ENCODE data around the gene ABCC2. TPM values are rescaled to one million over a fixed set of nuclear protein-coding genes. Genes with fewer than 3 reads are reported as not detected.

ABCC2 gene
- total and polyA plus RNA-seq, 2 of the 4 experiments (the other 2 are of a cell fraction), result 0.21 to 0.36 TPM

DNA sequence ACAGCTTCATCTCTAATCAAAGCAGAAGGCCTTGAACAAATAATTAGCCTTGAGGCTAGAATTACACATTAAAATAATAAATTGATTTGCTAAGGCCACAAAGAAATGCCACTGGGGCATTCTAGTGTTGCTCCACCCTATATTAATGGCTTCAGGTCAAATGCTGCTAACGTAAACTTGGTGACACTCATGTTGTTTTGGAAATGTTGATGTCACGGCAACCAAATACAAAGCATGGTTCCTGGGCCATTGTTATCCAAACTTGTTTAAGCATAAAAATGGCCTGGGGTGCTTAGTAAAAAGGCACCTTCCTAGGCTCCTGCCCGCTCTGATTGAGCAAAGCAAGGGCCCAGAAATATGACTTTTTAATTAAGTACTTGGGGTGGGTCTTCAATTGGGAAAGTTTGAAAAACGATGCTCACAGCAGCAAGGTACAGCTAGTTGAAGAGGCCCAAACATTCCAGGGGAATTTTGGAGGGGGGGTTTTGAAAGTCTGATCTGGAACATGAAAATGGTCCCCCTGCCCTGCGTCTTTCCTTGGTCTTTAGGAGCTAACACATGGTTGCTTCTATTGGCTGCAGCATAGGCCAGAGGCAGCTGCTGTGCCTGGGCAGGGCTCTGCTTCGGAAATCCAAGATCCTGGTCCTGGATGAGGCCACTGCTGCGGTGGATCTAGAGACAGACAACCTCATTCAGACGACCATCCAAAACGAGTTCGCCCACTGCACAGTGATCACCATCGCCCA, 67.8 kb downstream of the ABCC2 start:
- ATAC-seq (ENCODE audit: low read depth), result no peak

More for the DNA sequence above, 67.8 kb downstream of the ABCC2 start:
- Histone ChIP-seq H4K91ac (ENCODE audit: insufficient read depth, low read depth, low read length) (no peak overlapping the region), H3K23ac (ENCODE audit: low read depth, low read length) (no peak overlapping the region), H4K20me1 (ENCODE audit: insufficient read depth, low read length) (no peaks in the 10 kb centered on the region), H3K9ac (ENCODE audit: low read depth, low read length) (no peak overlapping the region), H3K4me2 (ENCODE audit: low read depth, low read length) (no peak overlapping the region), H3K79me1 (ENCODE audit: low read depth in 1 of 2, low read length in 2 of 2) (no peaks in the 10 kb centered on the region), H3K36me3 (ENCODE audit: control insufficient read depth, insufficient read depth, low read length) (no peaks in the 10 kb centered on the region), H4K5ac (ENCODE audit: low read depth, low read length) (no peak overlapping the region), H4K8ac (ENCODE audit: low read depth in 2 of 2, low read length in 2 of 2) (no peak overlapping the region), H2BK15ac (ENCODE audit: low read depth, low read length) (no peak overlapping the region), H3K9me3 (ENCODE audit: control insufficient read depth, insufficient read depth, low read length) (no peaks in the 10 kb centered on the region), H3K4ac (ENCODE audit: low read depth, low read length) (no peak overlapping the region), H3K56ac (ENCODE audit: extremely low read depth, insufficient read depth, low read length) (no peak overlapping the region), H2AK5ac (ENCODE audit: low read depth, low read length) (peak overlapping the region; percentile 81; the same call in 1 of the 2 replicates), H2AFZ (replicated peaks; ENCODE audit: low read length, poor library complexity) (peak overlapping the region; percentile 37), H3K18ac (ENCODE audit: low read depth, low read length) (no peak overlapping the region), H2AK9ac (replicated peaks; ENCODE audit: low read depth, low read length, poor library complexity) (peak overlapping the region; percentile 7), H3K27me3 (ENCODE audit: control insufficient read depth, insufficient read depth, low read length) (no peaks in the 10 kb centered on the region), H3K14ac (replicated peaks; ENCODE audit: low read depth, low read length) (no peak overlapping the region), H3K27ac (ENCODE audit: insufficient read depth, low read length) (no peak overlapping the region), H3K4me1 (ENCODE audit: control insufficient read depth, insufficient read depth, low read length) (no peaks in the 10 kb centered on the region), H2BK20ac (ENCODE audit: low read depth, low read length) (no peak overlapping the region; the same call in 1 of the 2 replicates), H2BK120ac (ENCODE audit: low read depth, low read length) (no peak overlapping the region), H3K9me1 (ENCODE audit: insufficient read depth, low read length) (peaks cover 4% of the 10 kb centered on the region; the same call in 1 of the 2 replicates), H3K4me3 (ENCODE audit: insufficient read depth, low read depth, low read length) (no peak overlapping the region), H2BK5ac (ENCODE audit: low read depth, low read length, poor library complexity, severe bottlenecking) (no peak overlapping the region)
- DNase-seq, result no peak
- CTCF ChIA-PET, result interaction anchor here (0.5 to 1.1 kb wide), 5 partner anchors 16 to 196 kb away, joined by 3 to 7 read pairs (median 4); no protein-coding TSS in a partner anchor
- intact Hi-C loops (cut with micrococcal nuclease), result no loop called here
- in situ Hi-C loops (cut with MboI; ENCODE audit: low sequenced_read_pairs), result no loop called here
- 79% methylated on average over 6 of the region's 11 CpGs; no CpG with 5 or more reads in 1 of the 2 experiments for WGBS, 2 experiments (ENCODE audit: extremely low coverage in 2 of 2, insufficient read length in 1 of 2)
- dilution Hi-C loops (cut with HindIII; ENCODE audit: low sequenced_read_pairs, unreplicated experiment), result no loop called here
- TF ChIP-seq, protein P1, sequence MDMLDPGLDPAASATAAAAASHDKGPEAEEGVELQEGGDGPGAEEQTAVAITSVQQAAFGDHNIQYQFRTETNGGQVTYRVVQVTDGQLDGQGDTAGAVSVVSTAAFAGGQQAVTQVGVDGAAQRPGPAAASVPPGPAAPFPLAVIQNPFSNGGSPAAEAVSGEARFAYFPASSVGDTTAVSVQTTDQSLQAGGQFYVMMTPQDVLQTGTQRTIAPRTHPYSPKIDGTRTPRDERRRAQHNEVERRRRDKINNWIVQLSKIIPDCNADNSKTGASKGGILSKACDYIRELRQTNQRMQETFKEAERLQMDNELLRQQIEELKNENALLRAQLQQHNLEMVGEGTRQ (IDR thresholded peaks at IDR 0.05; ENCODE audit: low read depth, low read length), result no peak
- TF ChIP-seq MAZ (IDR thresholded peaks at IDR 0.05; ENCODE audit: borderline replicate concordance, low read depth, low read length), result no peak
- TF ChIP-seq CEBPB (IDR thresholded peaks at IDR 0.05; ENCODE audit: low read depth, low read length), result no peak
- POLR2A ChIA-PET (ENCODE audit: unreplicated experiment), result no interaction called here
- no TSS peak for BruUV-seq (replicated peaks)

All from IMR-90 (cell line).